ENCODE data around the gene PLCB3. TPM values are rescaled to one million over a fixed set of nuclear protein-coding genes. Genes with fewer than 3 reads are reported as not detected.
A peak's percentile ranks its signal among the peaks of the same experiment; 100 is the strongest.

The PLCB3 gene
- total and polyA plus RNA-seq, 10 of the 15 experiments (the other 5 are each of a cell fraction or from before 2014, with no cell fraction given), result 0.03 to 10.3 (median 3.3) TPM

GRCh38 chr11:64317961-64318765, 66.8 kb downstream of the PLCB3 start, which contains the start of gene PRDX5 (continued):
- TF ChIP-seq STAT3 (IDR thresholded peaks at IDR 0.05; ENCODE audit: low read depth, low read length) (no peak), HDGF (IDR thresholded peaks at IDR 0.05) (peak; percentile 22; the same call in 1 of the 2 replicates), BHLHE40 (IDR thresholded peaks at IDR 0.05; ENCODE audit: borderline replicate concordance in 1 of 2, low read depth in 2 of 2, low read length in 1 of 2) (peak in 1 of 2 experiments; percentile 61; a peak in 2 of 4 replicates), NFIC (IDR thresholded peaks at IDR 0.05; ENCODE audit: low read depth, low read length) (no peak), MAX (IDR thresholded peaks at IDR 0.05; ENCODE audit: low read depth, low read length) (no peak; the same call in 1 of the 2 replicates), SUZ12 (IDR thresholded peaks at IDR 0.05; ENCODE audit: unreplicated experiment) (no peak), ZNF384 (IDR thresholded peaks at IDR 0.05; ENCODE audit: borderline replicate concordance, low read depth, low read length) (no peak), ZBTB11 (CRISPR knock-in tag; IDR thresholded peaks at IDR 0.05) (no peak), ATF2 (IDR thresholded peaks at IDR 0.05; ENCODE audit: low read length) (no peak), RBBP5 (conservative IDR thresholded peaks at IDR 0.05) (no peak), CHD1 (IDR thresholded peaks at IDR 0.05; ENCODE audit: low read depth, low read length) (0 out of 2 replicates have a peak, but pooled peaks have one; percentile 19), NR2F1 (conservative IDR thresholded peaks at IDR 0.05) (no peak), GATAD2B (conservative IDR thresholded peaks at IDR 0.05; ENCODE audit: low read depth) (peak; percentile 77), BCL11A (IDR thresholded peaks at IDR 0.05; ENCODE audit: low read depth, low read length) (no peak), CREB1 (IDR thresholded peaks at IDR 0.05; ENCODE audit: low read depth) (no peak), PBX3 (IDR thresholded peaks at IDR 0.05; ENCODE audit: insufficient replicate concordance, low read depth, low read length) (no peak), TCF12 (IDR thresholded peaks at IDR 0.05; ENCODE audit: low read depth, low read length) (0 out of 2 replicates have a peak, but pooled peaks have one; percentile 37), RELA (IDR thresholded peaks at IDR 0.05; ENCODE audit: borderline replicate concordance, partially characterized antibody) (no peak), JUND (IDR thresholded peaks at IDR 0.05; ENCODE audit: low read depth, low read length) (no peak), ESRRA (IDR thresholded peaks at IDR 0.05; ENCODE audit: low read length) (0 out of 2 replicates have a peak, but pooled peaks have one; percentile 7), TAF1 (IDR thresholded peaks at IDR 0.05; ENCODE audit: borderline replicate concordance, low read depth, low read length) (peak; percentile 36; the same call in 1 of the 2 replicates), USF2 (IDR thresholded peaks at IDR 0.05; ENCODE audit: borderline replicate concordance, low read depth, low read length) (no peak), SUPT20H (IDR thresholded peaks at IDR 0.05; ENCODE audit: borderline replicate concordance, control insufficient read depth, low read depth, low read length) (no peak)
